MM.1S (cell line): ENCODE results near the gene ARF6.
"Not testable (repeated sequence)": the region's sequence is repeated elsewhere in the genome, so short reads cannot be mapped to it uniquely, and the experiment has no call there.

Experiments
- EZH2 ChIP-seq: fragments of 300-600 bp; sonication (generic); optimal IDR thresholded peaks from 2 replicates; pipeline ENCODE3; 2017; ENCODE audit warnings: low read depth, mild to moderate bottlenecking, antibody characterized with exemption, low read length, mixed read lengths
- TF ChIP-seq, protein P1 (sequence below): fragments of 300-600 bp; sonication (generic); IDR thresholded peaks from 2 replicates; pipeline ENCODE4 v1.5.1; 2016; ENCODE audit warnings: antibody characterized with exemption, low read length, mixed read lengths

DNA sequence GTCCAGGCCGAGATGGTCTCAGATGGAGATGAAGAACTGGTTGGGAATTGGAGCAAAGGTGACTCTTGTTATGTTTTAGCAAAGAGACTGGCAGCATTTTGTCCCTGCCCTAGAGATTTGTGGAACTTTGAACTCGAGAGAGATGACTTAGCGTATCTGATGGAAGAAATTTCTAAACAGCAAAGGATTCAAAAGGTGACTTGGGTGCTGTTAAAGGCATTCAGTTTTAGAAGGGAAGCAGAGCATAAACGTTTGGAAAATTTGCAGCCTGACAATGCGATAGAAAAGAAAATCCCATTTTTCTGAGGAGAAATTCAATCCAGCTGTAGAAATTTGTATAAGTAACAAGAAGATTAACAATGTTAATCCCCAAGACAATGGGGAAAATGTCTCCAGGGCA is 44.0 kb downstream of the ARF6 start:
- not testable (repeated sequence) for TF ChIP-seq EZH2
- TF ChIP-seq, protein P1, sequence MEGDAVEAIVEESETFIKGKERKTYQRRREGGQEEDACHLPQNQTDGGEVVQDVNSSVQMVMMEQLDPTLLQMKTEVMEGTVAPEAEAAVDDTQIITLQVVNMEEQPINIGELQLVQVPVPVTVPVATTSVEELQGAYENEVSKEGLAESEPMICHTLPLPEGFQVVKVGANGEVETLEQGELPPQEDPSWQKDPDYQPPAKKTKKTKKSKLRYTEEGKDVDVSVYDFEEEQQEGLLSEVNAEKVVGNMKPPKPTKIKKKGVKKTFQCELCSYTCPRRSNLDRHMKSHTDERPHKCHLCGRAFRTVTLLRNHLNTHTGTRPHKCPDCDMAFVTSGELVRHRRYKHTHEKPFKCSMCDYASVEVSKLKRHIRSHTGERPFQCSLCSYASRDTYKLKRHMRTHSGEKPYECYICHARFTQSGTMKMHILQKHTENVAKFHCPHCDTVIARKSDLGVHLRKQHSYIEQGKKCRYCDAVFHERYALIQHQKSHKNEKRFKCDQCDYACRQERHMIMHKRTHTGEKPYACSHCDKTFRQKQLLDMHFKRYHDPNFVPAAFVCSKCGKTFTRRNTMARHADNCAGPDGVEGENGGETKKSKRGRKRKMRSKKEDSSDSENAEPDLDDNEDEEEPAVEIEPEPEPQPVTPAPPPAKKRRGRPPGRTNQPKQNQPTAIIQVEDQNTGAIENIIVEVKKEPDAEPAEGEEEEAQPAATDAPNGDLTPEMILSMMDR = not testable (repeated sequence)
